HFFc6 (cell line): Measurements from ENCODE around the gene GALNT14. TPM values are rescaled to one million over a fixed set of nuclear protein-coding genes. Genes with fewer than 3 reads are reported as not detected.

Experiments used
- DNase-seq: peaks from one replicate; pipeline ENCODE4 v3.0.0-alpha.2; 2018
- H3K27ac Mint-ChIP-seq: 2 replicates; pipeline ENCODE4 v1.8.0; 2020; ENCODE audit warnings: mild to moderate bottlenecking, mixed read lengths
- H3K27me3 Mint-ChIP-seq: 2 replicates; pipeline ENCODE4 v1.8.0; 2021; ENCODE audit warnings: mild to moderate bottlenecking, moderate library complexity, mixed read lengths; ENCODE audit not compliant: insufficient read depth
- H3K36me3 Mint-ChIP-seq: 2 replicates; pipeline ENCODE4 v1.8.0; 2021; ENCODE audit warnings: low read depth, mixed read lengths
- H3K4me1 Mint-ChIP-seq: 2 replicates; pipeline ENCODE4 v1.8.0; 2020; ENCODE audit warnings: low read depth, mixed read lengths
- H3K4me3 Mint-ChIP-seq: 2 replicates; pipeline ENCODE4 v1.8.0; 2020; ENCODE audit warnings: mild to moderate bottlenecking, moderate library complexity, mixed read lengths
- H3K9me3 Mint-ChIP-seq: 2 replicates; pipeline ENCODE4 v1.8.0; 2020; ENCODE audit warnings: mild to moderate bottlenecking, mixed read lengths
- CTCF ChIP-seq: fragments of 200-600 bp; sonication (generic); IDR thresholded peaks from 2 replicates; pipeline ENCODE4 v1.5.0; 2021; ENCODE audit warnings: antibody characterized with exemption, mild to moderate bottlenecking
- total RNA-seq, 6 experiments: library from RNA; stranded (reverse); fragmentation: NEBNext Ultra II Directional; extraction: Animal tissue kit (Norgen Biotek cat#: 25700); gene quantifications; 2 replicates in 1 of 6; 3 replicates in 5 of 6; pipeline ENCODE4 v1.2.3, GENCODE V29; 2021

GALNT14 gene
- total RNA-seq, 6 experiments from 2014 or later = 0.11 to 1.0 (median 0.25) TPM; not detected in 1

DNA sequence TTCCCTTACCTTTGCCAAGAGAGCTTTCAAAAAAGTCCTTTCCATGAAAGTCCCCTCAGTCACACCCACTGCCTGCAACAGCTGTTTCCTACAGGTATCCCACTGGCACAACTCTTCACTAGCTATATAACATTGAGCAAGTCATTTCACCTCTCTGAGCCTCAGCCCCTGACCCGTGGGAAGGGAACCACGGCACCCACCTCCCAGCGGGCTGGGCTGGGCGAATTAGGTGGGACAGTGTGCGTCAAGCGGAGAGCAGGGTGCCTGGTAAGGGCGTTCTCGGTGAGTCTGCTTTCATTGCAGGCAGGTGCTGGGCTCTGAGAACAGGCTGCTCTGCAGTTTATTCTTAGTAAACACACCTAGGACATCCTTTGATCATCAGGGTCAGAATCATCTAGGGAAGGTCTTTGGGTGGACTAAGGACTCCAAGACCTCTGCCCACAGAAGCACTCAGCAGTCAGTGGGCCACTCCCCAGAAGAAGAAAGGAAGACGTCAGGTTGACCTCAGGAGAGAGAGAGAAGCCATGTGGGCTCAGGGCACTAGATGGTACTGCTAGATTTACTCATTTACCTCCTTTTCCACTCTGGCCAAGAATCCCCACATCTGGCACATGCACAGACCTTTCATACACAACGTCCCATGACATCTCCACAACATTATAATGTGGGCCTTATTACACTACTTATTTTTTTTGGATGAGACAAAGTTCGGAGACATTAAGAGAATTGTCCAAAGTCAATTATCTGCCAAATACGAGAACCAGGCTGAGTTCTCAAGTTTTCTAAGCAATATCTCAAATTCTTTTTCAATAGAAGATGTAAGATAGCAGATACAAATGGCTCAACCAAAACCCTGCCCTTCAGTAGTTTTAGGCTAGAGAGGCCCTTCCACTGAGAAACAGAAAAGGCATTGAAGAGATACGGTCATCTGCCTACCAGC, 79.9 kb downstream of the GALNT14 start:
- H3K4me3 Mint-ChIP-seq = no peak overlapping the region
- no peaks in the 10 kb centered on the region for H3K4me1 Mint-ChIP-seq
- no peaks in the 10 kb centered on the region; the same call in 1 of the 2 replicates for H3K9me3 Mint-ChIP-seq
- TF ChIP-seq CTCF = no peak
- H3K36me3 Mint-ChIP-seq = no peaks in the 10 kb centered on the region
- no peaks in the 10 kb centered on the region; the same call in 1 of the 2 replicates for H3K27me3 Mint-ChIP-seq
- no peak overlapping the region for H3K27ac Mint-ChIP-seq
- DNase-seq = no peak

GRCh38 chr2:31057691-31058090, 80.5 kb downstream of the GALNT14 start:
- no peak overlapping the region for H3K4me3 Mint-ChIP-seq
- no peaks in the 10 kb centered on the region; the same call in none of the 2 replicates for H3K27me3 Mint-ChIP-seq
- no peak for DNase-seq
- no peaks in the 10 kb centered on the region for H3K4me1 Mint-ChIP-seq
- no peak overlapping the region for H3K27ac Mint-ChIP-seq
- no peaks in the 10 kb centered on the region for H3K36me3 Mint-ChIP-seq
- no peak for TF ChIP-seq CTCF
- H3K9me3 Mint-ChIP-seq = no peaks in the 10 kb centered on the region; the same call in 1 of the 2 replicates

DNA sequence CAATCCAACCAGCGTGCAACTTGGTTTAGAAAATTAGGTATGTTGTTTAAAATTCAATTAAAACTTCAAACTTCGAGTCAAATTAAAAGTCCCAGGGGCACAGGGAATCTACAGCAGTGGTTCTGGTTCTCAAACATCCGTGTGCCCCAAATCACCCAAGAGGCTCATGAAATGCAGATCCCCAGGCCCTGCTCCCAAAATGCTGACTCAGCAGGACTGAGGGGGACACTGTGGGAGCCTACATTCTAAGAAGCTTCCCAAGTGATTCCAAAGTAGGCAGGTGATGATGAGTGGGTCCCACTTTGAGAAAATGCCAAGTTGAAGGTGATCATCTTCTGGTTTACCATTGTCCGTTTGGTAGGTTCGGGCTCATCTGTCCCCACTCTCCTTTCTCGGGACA, 82.3 kb downstream of the GALNT14 start:
- H3K9me3 Mint-ChIP-seq = no peaks in the 10 kb centered on the region; the same call in 1 of the 2 replicates

DNA sequence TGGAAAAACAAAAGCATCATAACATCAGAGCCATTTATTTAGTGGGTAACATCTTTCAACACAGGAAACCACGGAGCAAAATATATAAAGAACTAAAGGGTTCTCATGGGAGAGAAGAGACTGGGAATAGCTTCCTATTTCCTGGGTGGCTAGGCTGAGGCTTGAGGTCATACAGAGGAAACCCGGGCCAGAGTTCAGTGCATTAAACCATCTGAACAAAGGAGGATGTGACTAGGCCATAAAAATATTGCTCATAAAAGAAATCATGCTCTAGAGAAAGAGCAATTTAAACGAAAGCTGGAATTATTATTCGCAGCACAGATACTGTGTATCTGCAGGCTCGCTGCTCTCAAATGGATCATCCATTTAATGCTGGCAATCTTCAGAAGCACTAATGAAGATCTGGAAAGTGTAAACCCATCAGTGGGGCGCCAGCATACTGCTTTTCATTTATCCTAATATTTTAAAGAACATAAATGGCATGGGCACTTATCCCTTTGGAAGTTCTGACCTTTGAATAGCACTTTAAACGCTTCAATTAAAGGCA, 83.3 kb downstream of the GALNT14 start:
- H3K27me3 Mint-ChIP-seq = no peaks in the 10 kb centered on the region; the same call in none of the 2 replicates
- H3K4me3 Mint-ChIP-seq = no peak overlapping the region
- no peaks in the 10 kb centered on the region for H3K36me3 Mint-ChIP-seq
- no peaks in the 10 kb centered on the region; the same call in 1 of the 2 replicates for H3K9me3 Mint-ChIP-seq
- no peak for TF ChIP-seq CTCF
- no peak overlapping the region for H3K27ac Mint-ChIP-seq
- no peaks in the 10 kb centered on the region for H3K4me1 Mint-ChIP-seq
- DNase-seq = no peak

More for the DNA sequence above, 82.3 kb downstream of the GALNT14 start:
- DNase-seq = no peak
- Mint-ChIP-seq H3K27me3 (no peaks in the 10 kb centered on the region; the same call in none of the 2 replicates), H3K36me3 (no peaks in the 10 kb centered on the region), H3K4me1 (no peaks in the 10 kb centered on the region), H3K27ac (no peak overlapping the region), H3K4me3 (no peak overlapping the region)
- no peak for TF ChIP-seq CTCF

- H3K36me3 Mint-ChIP-seq = no peaks in the 10 kb centered on the region
- H3K4me3 Mint-ChIP-seq = no peak overlapping the region
- TF ChIP-seq CTCF = no peak
- H3K27ac Mint-ChIP-seq = no peak overlapping the region
- H3K27me3 Mint-ChIP-seq = no peaks in the 10 kb centered on the region; the same call in none of the 2 replicates
- H3K9me3 Mint-ChIP-seq = no peaks in the 10 kb centered on the region; the same call in 1 of the 2 replicates
- no peaks in the 10 kb centered on the region for H3K4me1 Mint-ChIP-seq
- no peak for DNase-seq
These were observed 84.1 kb downstream of the GALNT14 start for GRCh38 chr2:31053929-31054782.
